ENCODE data around the gene WWP2.

The WWP2 gene

GRCh38 chr16:69834807-69835466, 72.8 kb downstream of the WWP2 start:
- Histone ChIP-seq H3K4me2 (ENCODE audit: low read depth, low read length) (peak overlapping the region; percentile 23; the same call in 1 of the 2 replicates), H3K4me1 (ENCODE audit: low read length) (no peaks in the 10 kb centered on the region; the same call in 1 of the 2 replicates)

GRCh38 chr16:69836257-69836656, 74.1 kb downstream of the WWP2 start:
- H3K9ac ChIP-seq (ENCODE audit: low read length): no peak overlapping the region
- H4K20me1 ChIP-seq (ENCODE audit: insufficient read depth, low read length): no peaks in the 10 kb centered on the region
- H3F3A ChIP-seq (ENCODE audit: insufficient read depth, low read length): no peaks in the 10 kb centered on the region
- H3K9me2 ChIP-seq (replicated peaks; ENCODE audit: insufficient read depth, low read length): no peaks in the 10 kb centered on the region
- H3K4me1 ChIP-seq (ENCODE audit: low read length): no peaks in the 10 kb centered on the region; the same call in 1 of the 2 replicates
- H3K27ac ChIP-seq (ENCODE audit: low read length): no peak overlapping the region
- TF ChIP-seq EZH2phosphoT487 (IDR thresholded peaks at IDR 0.05; ENCODE audit: low read length) (no peak), CTCF (IDR thresholded peaks at IDR 0.05; ENCODE audit: low read length) (no peak), EZH2 (optimal IDR thresholded peaks at IDR 0.05; ENCODE audit: low read depth, low read length) (no peak)
- no peaks in the 10 kb centered on the region for H3K9me3 ChIP-seq (replicated peaks; ENCODE audit: insufficient read depth, low read length)
- no peaks in the 10 kb centered on the region for H3K36me3 ChIP-seq (replicated peaks; ENCODE audit: insufficient read depth, low read length)
- H3K4me2 ChIP-seq (ENCODE audit: low read depth, low read length): no peak overlapping the region
- H3K27me3 ChIP-seq (replicated peaks; ENCODE audit: insufficient read depth, low read length): no peaks in the 10 kb centered on the region
- no peak overlapping the region for H2AFZ ChIP-seq (ENCODE audit: low read length)
- no peak for DNase-seq
- no peaks in the 10 kb centered on the region for H3K79me2 ChIP-seq (ENCODE audit: low read length)
- no peak overlapping the region for H3K4me3 ChIP-seq (ENCODE audit: low read length)

More at GRCh38 chr16:69834807-69835466, 72.8 kb downstream of the WWP2 start:
- peak overlapping the region; percentile 24; the same call in 1 of the 2 replicates for H3K27ac ChIP-seq (ENCODE audit: low read length)
- no peaks in the 10 kb centered on the region for H3K36me3 ChIP-seq (replicated peaks; ENCODE audit: insufficient read depth, low read length)
- TF ChIP-seq CTCF (IDR thresholded peaks at IDR 0.05; ENCODE audit: low read length) (no peak), EZH2 (optimal IDR thresholded peaks at IDR 0.05; ENCODE audit: low read depth, low read length) (no peak), EZH2phosphoT487 (IDR thresholded peaks at IDR 0.05; ENCODE audit: low read length) (no peak)
- H3K9me2 ChIP-seq (replicated peaks; ENCODE audit: insufficient read depth, low read length): no peaks in the 10 kb centered on the region
- H3K79me2 ChIP-seq (ENCODE audit: low read length): no peaks in the 10 kb centered on the region
- peak; percentile 28 for DNase-seq
- H3K27me3 ChIP-seq (replicated peaks; ENCODE audit: insufficient read depth, low read length): no peaks in the 10 kb centered on the region
- H3K9ac ChIP-seq (ENCODE audit: low read length): no peak overlapping the region
- H3K4me3 ChIP-seq (ENCODE audit: low read length): no peak overlapping the region
- no peaks in the 10 kb centered on the region for H4K20me1 ChIP-seq (ENCODE audit: insufficient read depth, low read length)
- no peaks in the 10 kb centered on the region for H3K9me3 ChIP-seq (replicated peaks; ENCODE audit: insufficient read depth, low read length)
- H2AFZ ChIP-seq (ENCODE audit: low read length): no peak overlapping the region
- no peaks in the 10 kb centered on the region for H3F3A ChIP-seq (ENCODE audit: insufficient read depth, low read length)

- Histone ChIP-seq H3K79me2 (ENCODE audit: low read length) (no peaks in the 10 kb centered on the region), H3K9me3 (replicated peaks; ENCODE audit: insufficient read depth, low read length) (no peaks in the 10 kb centered on the region), H3K4me2 (ENCODE audit: low read depth, low read length) (no peak overlapping the region), H3K9me2 (replicated peaks; ENCODE audit: insufficient read depth, low read length) (no peaks in the 10 kb centered on the region), H4K20me1 (ENCODE audit: insufficient read depth, low read length) (no peaks in the 10 kb centered on the region), H3K9ac (ENCODE audit: low read length) (no peak overlapping the region), H3F3A (ENCODE audit: insufficient read depth, low read length) (no peaks in the 10 kb centered on the region), H3K36me3 (replicated peaks; ENCODE audit: insufficient read depth, low read length) (no peaks in the 10 kb centered on the region), H2AFZ (ENCODE audit: low read length) (no peak overlapping the region), H3K4me3 (ENCODE audit: low read length) (no peak overlapping the region), H3K27ac (ENCODE audit: low read length) (no peak overlapping the region), H3K4me1 (ENCODE audit: low read length) (no peaks in the 10 kb centered on the region; the same call in 1 of the 2 replicates), H3K27me3 (replicated peaks; ENCODE audit: insufficient read depth, low read length) (no peaks in the 10 kb centered on the region)
- no peak for DNase-seq
- TF ChIP-seq EZH2phosphoT487 (IDR thresholded peaks at IDR 0.05; ENCODE audit: low read length) (no peak), CTCF (IDR thresholded peaks at IDR 0.05; ENCODE audit: low read length) (no peak), EZH2 (optimal IDR thresholded peaks at IDR 0.05; ENCODE audit: low read depth, low read length) (no peak)
Measured at GRCh38 chr16:69837380-69837779, 75.2 kb downstream of the WWP2 start.

All from MM.1S (cell line).